ENCODE data around the gene SAE1. TPM values are rescaled to one million over a fixed set of nuclear protein-coding genes. Genes with fewer than 3 reads are reported as not detected.

SAE1 gene
- total and polyA plus RNA-seq, 10 of the 15 experiments (the other 5 are each of a cell fraction or from before 2014, with no cell fraction given) = 62.0 to 246 (median 148) TPM

GRCh38 chr19:47258895-47259555 is 128.4 kb downstream of the SAE1 start:
- Histone ChIP-seq H3K27ac (ENCODE audit: control insufficient read depth, insufficient read depth) (no peak overlapping the region), H3K9ac (ENCODE audit: control insufficient read depth, insufficient read depth, low read length) (no peak overlapping the region), H3K4me3 (no peak overlapping the region), H2AFZ (ENCODE audit: control insufficient read depth, low read depth, low read length) (no peak overlapping the region), H3K36me3 (ENCODE audit: control insufficient read depth in 2 of 2, insufficient read depth in 2 of 2, low read length in 1 of 2) (peaks cover 8 to 12% of the 10 kb centered on the region in 2 experiments; a peak in 2 of 4 replicates), H3K27me3 (replicated peaks in 1 of 2; ENCODE audit: control insufficient read depth in 2 of 2, insufficient read depth in 2 of 2, low read length in 1 of 2) (no peaks in the 10 kb centered on the region), H3K4me2 (ENCODE audit: control insufficient read depth, insufficient read depth) (no peak overlapping the region), H4K20me1 (ENCODE audit: control insufficient read depth, insufficient read depth) (no peaks in the 10 kb centered on the region), H3K4me1 (ENCODE audit: control insufficient read depth, insufficient read depth, low read length) (peaks cover 15% of the 10 kb centered on the region), H3K9me3 (replicated peaks; ENCODE audit: control insufficient read depth, insufficient read depth, low read length) (no peaks in the 10 kb centered on the region), H3K79me2 (ENCODE audit: control insufficient read depth, insufficient read depth, low read length) (peaks cover 9% of the 10 kb centered on the region)
- ChIA-PET RAD21 (ENCODE audit: unreplicated experiment) (no interaction called here), SMC1A (ENCODE audit: uncharacterized antibody, unreplicated experiment) (no interaction called here), CTCF (no interaction called here), POLR2A (interaction anchor here (1.3 kb wide), 1 partner anchor 15 kb away, joined by 5 read pairs; no protein-coding TSS in a partner anchor)
- DNase-seq (ENCODE audit: low read depth, low spot score) = no peak
- FAIRE-seq = no peak
- TF ChIP-seq EED (IDR thresholded peaks at IDR 0.05; ENCODE audit: low read depth) = no peak
- no peak for ATAC-seq
- BruUV-seq (replicated peaks) = no TSS peak
- intact Hi-C loops (cut with micrococcal nuclease; ENCODE audit: unreplicated experiment) = no loop called here
- in situ Hi-C loops (cut with MboI) = no loop called here
- WGBS (ENCODE audit: insufficient coverage, insufficient replicate concordance, low lambda C conversion rate, missing lambda C conversion rate) = 84% methylated on average over 6 of the region's 6 CpGs

MicroRNA genes within 50 kb of the gene (microRNA counts, 767-probe panel; counts per million panel counts)
- 1,244 counts per million, percentile 41 among the panel's probes with 10 or more counts for microRNA hsa-miR-3190-5p

Small RNAs within 50 kb of the gene (microRNA-seq; reads per million reads assigned to microRNA genes)
- not detected for gene MIR3190
- gene MIR3191 = not detected

Small RNAs within 50 kb of the gene (small RNA-seq; reads per million reads assigned to genes)
- gene MIR3190 = not detected

Other genes with a start within 250 kb of the SAE1 start
Only the 7 nearest of the 9 such genes appear.
- gene NPAS1, start 111.0 kb upstream of the SAE1 start, total RNA-seq (2014; rRNA removed) = 0.17 TPM in 1 of 2 replicates, not detected in the other
- gene NPAS1, start 111.0 kb upstream of the SAE1 start, total RNA-seq (2014; rRNA removed; fragmentation: Illumina TruSeq; extraction: Trizol) = not detected in 2 replicates
- 0.45 and 0.72 TPM in 2 replicates for gene NPAS1, start 111.0 kb upstream of the SAE1 start, total RNA-seq (2021)
- 0.14 TPM in 1 of 2 replicates, not detected in the other for gene NPAS1, start 111.0 kb upstream of the SAE1 start, polyA plus RNA-seq (2011; rRNA removed)
- gene NPAS1, start 111.0 kb upstream of the SAE1 start, polyA plus RNA-seq (2014; fragmentation: Illumina TruSeq; extraction: Trizol) = 0.18 TPM in 1 of 2 replicates, not detected in the other
- gene NPAS1, start 111.0 kb upstream of the SAE1 start, polyA plus RNA-seq (2014; fragmentation: Nextera tagmentation; extraction: Ambion mirVana) = not detected
- gene NPAS1, start 111.0 kb upstream of the SAE1 start, polyA plus RNA-seq (2014; rRNA removed) = 0.51 and 0.88 TPM in 2 replicates
- gene NPAS1, start 111.0 kb upstream of the SAE1 start, polyA plus RNA-seq (2016; fragmentation: Nextera tagmentation; extraction: Ambion mirVana) = under 1 TPM; 0.28 to 0.49 TPM
- gene TMEM160, start 82.2 kb upstream of the SAE1 start, total RNA-seq (2014; rRNA removed) = 77.3 and 83.3 TPM in 2 replicates
- 2.0 and 2.4 TPM in 2 replicates for gene TMEM160, start 82.2 kb upstream of the SAE1 start, total RNA-seq (2014; rRNA removed; fragmentation: Illumina TruSeq; extraction: Trizol)
- 61.8 and 63.4 TPM in 2 replicates for gene TMEM160, start 82.2 kb upstream of the SAE1 start, total RNA-seq (2021)
- 4.2 and 15.2 TPM in 2 replicates for gene TMEM160, start 82.2 kb upstream of the SAE1 start, polyA plus RNA-seq (2011; rRNA removed)
- 0.21 TPM in 1 of 2 replicates, not detected in the other for gene TMEM160, start 82.2 kb upstream of the SAE1 start, polyA plus RNA-seq (2014; fragmentation: Illumina TruSeq; extraction: Trizol)
- under 1 TPM in 1 of 2 experiments, not detected in 1; 0.71 TPM for gene TMEM160, start 82.2 kb upstream of the SAE1 start, polyA plus RNA-seq (2014; fragmentation: Nextera tagmentation; extraction: Ambion mirVana)
- 78.5 and 94.8 TPM in 2 replicates for gene TMEM160, start 82.2 kb upstream of the SAE1 start, polyA plus RNA-seq (2014; rRNA removed)
- gene TMEM160, start 82.2 kb upstream of the SAE1 start, polyA plus RNA-seq (2016; fragmentation: Nextera tagmentation; extraction: Ambion mirVana) = 100 to 1,000 TPM; 138 to 147 TPM
- 16.3 and 19.0 TPM in 2 replicates for gene ZC3H4, start 17.1 kb upstream of the SAE1 start, total RNA-seq (2014; rRNA removed)
- gene ZC3H4, start 17.1 kb upstream of the SAE1 start, total RNA-seq (2014; rRNA removed; fragmentation: Illumina TruSeq; extraction: Trizol) = 16.8 and 17.2 TPM in 2 replicates
- gene ZC3H4, start 17.1 kb upstream of the SAE1 start, total RNA-seq (2021) = 78.1 and 86.3 TPM in 2 replicates
- gene ZC3H4, start 17.1 kb upstream of the SAE1 start, polyA plus RNA-seq (2011; rRNA removed) = 5.1 TPM in 2 replicates
- 29.8 and 38.8 TPM in 2 replicates for gene ZC3H4, start 17.1 kb upstream of the SAE1 start, polyA plus RNA-seq (2014; fragmentation: Illumina TruSeq; extraction: Trizol)
- gene ZC3H4, start 17.1 kb upstream of the SAE1 start, polyA plus RNA-seq (2014; fragmentation: Nextera tagmentation; extraction: Ambion mirVana) = 1 to 10 TPM; 5.8 to 9.3 TPM
- 18.4 and 23.0 TPM in 2 replicates for gene ZC3H4, start 17.1 kb upstream of the SAE1 start, polyA plus RNA-seq (2014; rRNA removed)
- gene ZC3H4, start 17.1 kb upstream of the SAE1 start, polyA plus RNA-seq (2016; fragmentation: Nextera tagmentation; extraction: Ambion mirVana) = 10 to 100 TPM; 12.9 to 13.8 TPM
- gene BBC3, start 100.4 kb downstream of the SAE1 start, total RNA-seq (2014; rRNA removed) = 14.0 and 15.2 TPM in 2 replicates
- gene BBC3, start 100.4 kb downstream of the SAE1 start, total RNA-seq (2014; rRNA removed; fragmentation: Illumina TruSeq; extraction: Trizol) = 6.2 and 6.5 TPM in 2 replicates
- gene BBC3, start 100.4 kb downstream of the SAE1 start, total RNA-seq (2021) = 17.9 and 18.1 TPM in 2 replicates
- gene BBC3, start 100.4 kb downstream of the SAE1 start, polyA plus RNA-seq (2011; rRNA removed) = 5.2 and 7.6 TPM in 2 replicates
- 0.24 and 2.2 TPM in 2 replicates for gene BBC3, start 100.4 kb downstream of the SAE1 start, polyA plus RNA-seq (2014; fragmentation: Illumina TruSeq; extraction: Trizol)
- under 1 TPM; 0.10 to 0.27 TPM for gene BBC3, start 100.4 kb downstream of the SAE1 start, polyA plus RNA-seq (2014; fragmentation: Nextera tagmentation; extraction: Ambion mirVana)
- gene BBC3, start 100.4 kb downstream of the SAE1 start, polyA plus RNA-seq (2014; rRNA removed) = 17.2 and 21.2 TPM in 2 replicates
- gene BBC3, start 100.4 kb downstream of the SAE1 start, polyA plus RNA-seq (2016; fragmentation: Nextera tagmentation; extraction: Ambion mirVana) = 1 to 10 TPM; 7.5 to 7.8 TPM
- gene CCDC9, start 125.7 kb downstream of the SAE1 start, total RNA-seq (2014; rRNA removed) = 6.4 and 7.1 TPM in 2 replicates
- gene CCDC9, start 125.7 kb downstream of the SAE1 start, total RNA-seq (2014; rRNA removed; fragmentation: Illumina TruSeq; extraction: Trizol) = 2.9 and 4.9 TPM in 2 replicates
- gene CCDC9, start 125.7 kb downstream of the SAE1 start, total RNA-seq (2021) = 16.7 and 17.5 TPM in 2 replicates
- 3.3 and 3.9 TPM in 2 replicates for gene CCDC9, start 125.7 kb downstream of the SAE1 start, polyA plus RNA-seq (2011; rRNA removed)
- gene CCDC9, start 125.7 kb downstream of the SAE1 start, polyA plus RNA-seq (2014; fragmentation: Illumina TruSeq; extraction: Trizol) = 1.7 and 7.7 TPM in 2 replicates
- under 1 TPM in 1 of 2 experiments, not detected in 1; 0.18 TPM for gene CCDC9, start 125.7 kb downstream of the SAE1 start, polyA plus RNA-seq (2014; fragmentation: Nextera tagmentation; extraction: Ambion mirVana)
- 10.1 and 13.2 TPM in 2 replicates for gene CCDC9, start 125.7 kb downstream of the SAE1 start, polyA plus RNA-seq (2014; rRNA removed)
- gene CCDC9, start 125.7 kb downstream of the SAE1 start, polyA plus RNA-seq (2016; fragmentation: Nextera tagmentation; extraction: Ambion mirVana) = 1 to 10 TPM; 6.9 to 9.1 TPM
- gene INAFM1, start 144.1 kb downstream of the SAE1 start, total RNA-seq (2014; rRNA removed) = 2.0 and 2.1 TPM in 2 replicates
- 0.51 and 0.63 TPM in 2 replicates for gene INAFM1, start 144.1 kb downstream of the SAE1 start, total RNA-seq (2014; rRNA removed; fragmentation: Illumina TruSeq; extraction: Trizol)
- gene INAFM1, start 144.1 kb downstream of the SAE1 start, total RNA-seq (2021) = 6.1 and 6.8 TPM in 2 replicates
- gene INAFM1, start 144.1 kb downstream of the SAE1 start, polyA plus RNA-seq (2011; rRNA removed) = 0.40 and 0.86 TPM in 2 replicates
- 0.30 and 0.57 TPM in 2 replicates for gene INAFM1, start 144.1 kb downstream of the SAE1 start, polyA plus RNA-seq (2014; fragmentation: Illumina TruSeq; extraction: Trizol)
- gene INAFM1, start 144.1 kb downstream of the SAE1 start, polyA plus RNA-seq (2014; fragmentation: Nextera tagmentation; extraction: Ambion mirVana) = under 1 TPM in 1 of 2 experiments, not detected in 1; 0.58 TPM
- 4.5 and 4.8 TPM in 2 replicates for gene INAFM1, start 144.1 kb downstream of the SAE1 start, polyA plus RNA-seq (2014; rRNA removed)
- gene INAFM1, start 144.1 kb downstream of the SAE1 start, polyA plus RNA-seq (2016; fragmentation: Nextera tagmentation; extraction: Ambion mirVana) = 1 to 10 TPM; 1.1 to 1.4 TPM
- gene C5AR1, start 179.0 kb downstream of the SAE1 start, total RNA-seq (2014; rRNA removed) = 0.05 and 0.17 TPM in 2 replicates
- 0.04 and 0.09 TPM in 2 replicates for gene C5AR1, start 179.0 kb downstream of the SAE1 start, total RNA-seq (2014; rRNA removed; fragmentation: Illumina TruSeq; extraction: Trizol)
- 0.13 and 0.26 TPM in 2 replicates for gene C5AR1, start 179.0 kb downstream of the SAE1 start, total RNA-seq (2021)
- gene C5AR1, start 179.0 kb downstream of the SAE1 start, polyA plus RNA-seq (2011; rRNA removed) = 0.40 and 1.5 TPM in 2 replicates
- gene C5AR1, start 179.0 kb downstream of the SAE1 start, polyA plus RNA-seq (2014; fragmentation: Illumina TruSeq; extraction: Trizol) = 0.15 TPM in 1 of 2 replicates, not detected in the other
- gene C5AR1, start 179.0 kb downstream of the SAE1 start, polyA plus RNA-seq (2014; fragmentation: Nextera tagmentation; extraction: Ambion mirVana) = under 1 TPM; 0.07 to 0.19 TPM
- 0.06 and 0.15 TPM in 2 replicates for gene C5AR1, start 179.0 kb downstream of the SAE1 start, polyA plus RNA-seq (2014; rRNA removed)
- gene C5AR1, start 179.0 kb downstream of the SAE1 start, polyA plus RNA-seq (2016; fragmentation: Nextera tagmentation; extraction: Ambion mirVana) = under 1 TPM; 0.27 to 0.29 TPM

All from GM12878 (cell line).